Stimulated activated CD8-positive, alpha-beta memory T cell treated with anti-CD3 and anti-CD28 coated beads, Interleukin-15, amount 100 ng/mL, for 1 hour (primary cell): Measurements from ENCODE around the gene ING5.

Source experiments
- DNase-seq: peaks from one replicate; pipeline ENCODE4 v3.0.0-alpha.2; 2020; ENCODE audit warnings: low read depth

The ING5 gene

GRCh38 chr2:241776336-241777169 lies 74.7 kb downstream of the ING5 start, which contains the start of gene GAL3ST2:
GAL3ST2 (plus strand) TSS chr2:241776822; CDS start chr2:241776956, 134 bp downstream.
- no peak for DNase-seq

DNA sequence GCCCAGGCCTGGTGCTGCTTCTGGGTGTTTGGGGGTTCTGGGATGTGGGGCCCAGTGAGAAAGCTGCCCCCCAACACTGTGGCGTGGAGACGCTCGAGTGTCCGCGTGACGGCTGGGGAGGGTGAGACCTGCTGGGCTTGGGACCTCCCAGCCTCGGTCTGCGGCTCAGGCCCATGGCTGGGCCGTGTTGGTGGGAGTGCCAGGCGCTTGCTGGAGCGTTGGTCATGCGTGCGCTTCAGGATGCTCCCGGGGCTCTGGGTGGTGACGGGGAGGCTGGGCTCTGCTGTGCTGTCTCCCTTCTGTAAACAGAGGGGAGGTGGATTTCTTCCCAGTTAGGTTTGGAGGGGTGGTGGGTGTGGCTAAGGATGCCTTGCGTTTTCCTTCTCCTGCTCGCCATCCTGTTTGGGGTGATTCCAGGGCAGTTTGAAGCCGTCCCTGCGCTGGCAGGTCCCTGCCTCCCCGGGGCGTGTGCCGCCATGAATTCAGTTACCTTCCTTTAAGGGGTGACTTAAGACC lies 75.4 kb downstream of the ING5 start:
- DNase-seq, result no peak

- no peak for DNase-seq
These were observed 76.1 kb downstream of the ING5 start for GRCh38 chr2:241777686-241778627.
